ENCODE results near the gene DZIP1. TPM values are rescaled to one million over a fixed set of nuclear protein-coding genes. Genes with fewer than 3 reads are reported as not detected.

Gene DZIP1, protein sequence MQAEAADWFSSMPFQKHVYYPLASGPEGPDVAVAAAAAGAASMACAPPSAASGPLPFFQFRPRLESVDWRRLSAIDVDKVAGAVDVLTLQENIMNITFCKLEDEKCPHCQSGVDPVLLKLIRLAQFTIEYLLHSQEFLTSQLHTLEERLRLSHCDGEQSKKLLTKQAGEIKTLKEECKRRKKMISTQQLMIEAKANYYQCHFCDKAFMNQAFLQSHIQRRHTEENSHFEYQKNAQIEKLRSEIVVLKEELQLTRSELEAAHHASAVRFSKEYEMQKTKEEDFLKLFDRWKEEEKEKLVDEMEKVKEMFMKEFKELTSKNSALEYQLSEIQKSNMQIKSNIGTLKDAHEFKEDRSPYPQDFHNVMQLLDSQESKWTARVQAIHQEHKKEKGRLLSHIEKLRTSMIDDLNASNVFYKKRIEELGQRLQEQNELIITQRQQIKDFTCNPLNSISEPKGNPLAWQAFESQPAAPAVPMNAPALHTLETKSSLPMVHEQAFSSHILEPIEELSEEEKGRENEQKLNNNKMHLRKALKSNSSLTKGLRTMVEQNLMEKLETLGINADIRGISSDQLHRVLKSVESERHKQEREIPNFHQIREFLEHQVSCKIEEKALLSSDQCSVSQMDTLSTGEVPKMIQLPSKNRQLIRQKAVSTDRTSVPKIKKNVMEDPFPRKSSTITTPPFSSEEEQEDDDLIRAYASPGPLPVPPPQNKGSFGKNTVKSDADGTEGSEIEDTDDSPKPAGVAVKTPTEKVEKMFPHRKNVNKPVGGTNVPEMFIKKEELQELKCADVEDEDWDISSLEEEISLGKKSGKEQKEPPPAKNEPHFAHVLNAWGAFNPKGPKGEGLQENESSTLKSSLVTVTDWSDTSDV
- total RNA-seq (2014; rRNA removed; shearing (Covaris generic)) = 63.3 and 63.9 TPM in 2 replicates

DNA sequence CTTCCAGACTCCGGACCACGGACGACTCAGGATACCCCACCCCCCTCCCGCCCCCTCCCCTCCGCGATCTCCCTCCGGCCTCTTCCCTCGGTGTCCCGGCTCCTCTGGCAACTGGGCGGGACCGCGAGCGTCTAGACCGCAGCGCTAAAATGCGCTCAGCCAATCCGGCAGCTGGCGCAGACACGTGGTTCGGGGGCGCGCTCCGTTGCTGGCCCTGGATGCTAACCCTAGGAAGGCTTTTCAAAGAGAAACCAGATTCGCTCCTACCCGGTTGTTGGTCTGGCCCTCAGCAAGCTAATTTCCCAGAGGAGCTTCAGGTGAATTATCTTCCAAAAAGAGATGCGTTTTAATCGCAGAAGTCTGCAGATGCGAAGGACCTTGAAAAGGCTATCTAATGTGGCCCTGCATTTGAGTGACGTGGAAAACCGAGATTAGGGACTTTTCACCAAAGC lies at the start of gene DZIP1:
DZIP1 (minus strand) TSS at position 106 of the 452 bp plus-strand sequence. CDS start 2,677 bp downstream, outside the sequence.

DNA sequence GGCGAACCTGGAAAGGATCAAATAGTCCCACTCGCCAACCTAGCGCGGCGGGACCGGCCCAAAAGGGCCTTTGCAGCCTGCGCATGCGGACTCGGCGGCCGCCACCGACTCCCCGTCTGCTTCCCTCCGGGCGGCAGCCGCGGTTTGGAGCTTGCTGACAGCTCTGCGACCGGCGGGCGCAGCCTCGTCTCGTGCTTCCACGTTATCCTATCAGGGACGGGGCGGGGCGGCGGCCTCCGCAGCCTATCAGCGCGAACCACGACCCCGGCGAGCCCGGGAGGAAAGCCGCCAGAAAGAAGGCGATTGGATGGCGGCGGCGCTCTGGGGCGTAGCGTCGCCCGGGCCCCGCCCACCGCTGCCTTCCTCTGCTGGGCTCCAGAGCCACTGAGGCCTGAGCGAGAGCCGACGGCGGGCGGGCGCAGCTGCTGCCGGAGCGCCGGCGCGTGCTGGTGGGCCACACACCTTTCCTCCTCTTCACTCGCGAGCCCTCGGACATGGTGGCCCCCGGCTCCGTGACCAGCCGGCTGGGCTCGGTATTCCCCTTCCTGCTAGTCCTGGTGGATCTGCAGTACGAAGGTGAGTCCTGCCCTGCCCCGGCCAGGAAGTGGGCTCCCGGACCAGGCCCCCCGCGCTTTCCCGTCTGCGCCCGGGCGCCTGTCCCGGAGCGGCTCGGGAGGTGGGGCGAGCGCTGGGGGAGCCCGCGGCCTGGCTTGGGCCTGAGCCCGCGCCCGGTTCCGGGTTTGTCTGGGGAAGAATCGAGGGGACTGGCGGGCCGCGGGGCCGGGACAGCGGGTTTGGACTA lies 32.5 kb upstream of the DZIP1 start, which contains the start of gene DNAJC3:
DNAJC3 (plus strand) TSS at position 378 of the 802 bp plus-strand sequence; CDS start at position 495, 117 bp downstream.

DNA sequence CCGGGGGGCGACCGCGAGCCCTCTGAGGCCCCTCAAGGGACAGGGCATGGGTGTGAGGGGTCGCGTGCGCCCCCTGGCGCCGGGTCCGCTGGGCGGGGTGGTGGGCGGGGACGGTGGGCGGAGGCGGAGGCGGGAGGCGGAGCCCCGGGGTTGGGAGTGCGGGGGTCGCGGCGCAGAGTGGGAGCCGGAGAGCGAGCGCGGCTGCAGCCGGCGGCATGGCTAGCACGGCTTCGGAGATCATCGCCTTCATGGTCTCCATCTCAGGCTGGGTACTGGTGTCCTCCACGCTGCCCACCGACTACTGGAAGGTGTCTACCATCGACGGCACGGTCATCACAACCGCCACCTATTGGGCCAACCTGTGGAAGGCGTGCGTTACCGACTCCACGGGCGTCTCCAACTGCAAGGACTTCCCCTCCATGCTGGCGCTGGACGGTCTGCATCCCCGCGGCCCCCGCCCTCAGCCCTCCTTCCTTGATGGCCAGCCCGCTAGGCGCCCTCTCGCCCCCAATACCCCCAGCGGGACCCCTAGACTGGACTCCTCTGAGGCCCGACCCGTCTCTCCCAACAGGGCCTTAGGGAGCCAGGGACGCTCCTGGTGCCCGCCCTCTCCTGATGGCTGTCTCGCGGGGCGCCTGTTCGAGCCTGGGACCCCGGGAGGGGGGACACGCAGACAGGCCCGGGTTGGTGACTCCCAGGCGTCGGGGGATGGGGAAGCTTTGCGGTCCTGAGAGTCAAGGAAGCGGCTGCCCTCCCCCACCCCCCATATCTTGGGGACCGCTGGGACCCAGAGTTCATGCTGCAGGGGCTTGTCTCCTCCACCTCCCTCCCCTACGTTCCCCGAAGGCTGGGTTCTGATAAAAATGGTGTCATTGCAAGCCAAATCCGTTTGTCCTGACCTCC lies 91.7 kb downstream of the DZIP1 start, which contains the start of gene CLDN10:
CLDN10 (plus strand) TSS at position 182 of the 903 bp plus-strand sequence; CDS start at position 216, 34 bp downstream.

Other genes starting within 250 kb of the DZIP1 start
- gene CLDN10, start 92.0 kb downstream of the DZIP1 start, total RNA-seq (2014; rRNA removed; shearing (Covaris generic)) = not detected in 2 replicates
- gene DNAJC3, start 32.4 kb upstream of the DZIP1 start, total RNA-seq (2014; rRNA removed; shearing (Covaris generic)) = 21.6 and 24.4 TPM in 2 replicates